Fibroblast of skin of back (primary cell): ENCODE results near the gene ECD.
"Not testable (repeated sequence)": the region's sequence is repeated elsewhere in the genome, so short reads cannot be mapped to it uniquely, and the experiment has no call there.

Source experiments
- DNase-seq: peaks from one replicate; pipeline ENCODE4 v3.0.0-alpha.2; 2013

ECD gene

GRCh38 chr10:73159038-73159648, 8.7 kb downstream of the ECD start:
- DNase-seq = peak; percentile 53

GRCh38 chr10:73156054-73156453, 11.8 kb downstream of the ECD start:
- no peak for DNase-seq

GRCh38 chr10:73152009-73152408, 15.8 kb downstream of the ECD start:
- no peak for DNase-seq

GRCh38 chr10:73150633-73151413, 17.0 kb downstream of the ECD start:
- not testable (repeated sequence) for DNase-seq

- DNase-seq = no peak
Observed at GRCh38 chr10:73141603-73142002, 26.2 kb downstream of the ECD start.

- no peak for DNase-seq
Observed at GRCh38 chr10:73139251-73139650, 28.6 kb downstream of the ECD start.

- DNase-seq = no peak
Observed at GRCh38 chr10:73136627-73137026, 31.2 kb downstream of the ECD start.

- DNase-seq = no peak
Observed at GRCh38 chr10:73134727-73135126, 33.1 kb downstream of the ECD start.

GRCh38 chr10:73131913-73132686, 35.7 kb downstream of the ECD start:
- DNase-seq = no peak

GRCh38 chr10:73131301-73131700, 36.5 kb downstream of the ECD start:
- no peak for DNase-seq

- DNase-seq = peak; percentile 5
Observed at GRCh38 chr10:73126343-73126742, 41.5 kb downstream of the ECD start.

- DNase-seq = no peak
Observed at GRCh38 chr10:73119952-73120351, 47.9 kb downstream of the ECD start.

- DNase-seq = no peak
Observed at GRCh38 chr10:73119457-73119856, 48.4 kb downstream of the ECD start.

GRCh38 chr10:73117976-73118743, 49.6 kb downstream of the ECD start:
- peak; percentile 67 for DNase-seq

- no peak for DNase-seq
Observed at GRCh38 chr10:73116017-73116416, 51.8 kb downstream of the ECD start.

GRCh38 chr10:73113551-73113950, 54.3 kb downstream of the ECD start:
- peak; percentile 40 for DNase-seq

- not testable (repeated sequence) for DNase-seq
Observed at GRCh38 chr10:73112032-73112431, 55.8 kb downstream of the ECD start.

- DNase-seq = peak; percentile 88
Observed at GRCh38 chr10:73110345-73110849, 57.4 kb downstream of the ECD start, which contains the start of gene NUDT13. TSS of gene NUDT13 (plus strand) at chr10:73110455. CDS start at chr10:73114366, 3,911 bp downstream.

GRCh38 chr10:73109248-73109652, 58.6 kb downstream of the ECD start:
- DNase-seq = not testable (repeated sequence)

GRCh38 chr10:73106301-73106700, 61.5 kb downstream of the ECD start:
- DNase-seq = no peak

- no peak for DNase-seq
Observed at GRCh38 chr10:73099141-73099540, 68.7 kb downstream of the ECD start.

GRCh38 chr10:73097305-73097670, 70.5 kb downstream of the ECD start:
- DNase-seq = peak; percentile 1
